Measurements from ENCODE around the gene RNF215. TPM values are rescaled to one million over a fixed set of nuclear protein-coding genes. Genes with fewer than 3 reads are reported as not detected.

RNF215 gene
- total and polyA plus RNA-seq, 2 of the 13 experiments (the other 11 are each of a cell fraction or from before 2014, with no cell fraction given): 5.3 to 6.1 TPM

DNA sequence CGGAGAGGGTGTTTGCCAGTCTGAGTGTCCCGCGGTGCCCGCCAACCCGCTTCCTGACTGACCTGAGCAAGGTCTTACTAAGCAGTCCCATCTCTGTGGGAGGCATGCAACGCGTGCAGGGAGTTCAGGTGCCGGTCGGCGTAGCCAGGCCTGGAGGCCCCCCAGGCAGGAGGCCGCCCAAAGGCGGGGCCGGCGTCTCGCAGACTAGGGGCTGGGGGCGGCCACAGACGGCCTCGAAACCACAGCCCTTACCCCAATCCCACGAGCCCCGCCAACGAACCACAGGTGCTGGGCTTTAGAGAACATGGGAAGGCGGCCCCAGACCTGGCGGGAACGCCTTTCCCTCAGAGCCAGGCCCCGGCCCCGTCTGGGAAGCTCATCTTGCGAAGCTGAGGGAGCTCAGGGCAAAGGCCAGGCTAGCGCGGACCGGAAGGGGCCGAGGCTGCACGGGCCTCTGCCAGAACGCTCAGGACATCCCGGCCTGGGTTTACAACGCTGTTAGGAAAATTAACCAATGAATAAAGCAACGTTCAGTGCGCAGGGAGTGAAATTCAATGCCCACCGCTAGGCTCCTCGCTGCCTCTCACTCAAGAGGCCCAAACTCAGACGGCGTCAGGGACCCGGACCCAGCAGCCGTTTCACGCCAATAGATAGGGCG, 36.2 kb upstream of the RNF215 start (continued):
- TF ChIP-seq, protein P1, sequence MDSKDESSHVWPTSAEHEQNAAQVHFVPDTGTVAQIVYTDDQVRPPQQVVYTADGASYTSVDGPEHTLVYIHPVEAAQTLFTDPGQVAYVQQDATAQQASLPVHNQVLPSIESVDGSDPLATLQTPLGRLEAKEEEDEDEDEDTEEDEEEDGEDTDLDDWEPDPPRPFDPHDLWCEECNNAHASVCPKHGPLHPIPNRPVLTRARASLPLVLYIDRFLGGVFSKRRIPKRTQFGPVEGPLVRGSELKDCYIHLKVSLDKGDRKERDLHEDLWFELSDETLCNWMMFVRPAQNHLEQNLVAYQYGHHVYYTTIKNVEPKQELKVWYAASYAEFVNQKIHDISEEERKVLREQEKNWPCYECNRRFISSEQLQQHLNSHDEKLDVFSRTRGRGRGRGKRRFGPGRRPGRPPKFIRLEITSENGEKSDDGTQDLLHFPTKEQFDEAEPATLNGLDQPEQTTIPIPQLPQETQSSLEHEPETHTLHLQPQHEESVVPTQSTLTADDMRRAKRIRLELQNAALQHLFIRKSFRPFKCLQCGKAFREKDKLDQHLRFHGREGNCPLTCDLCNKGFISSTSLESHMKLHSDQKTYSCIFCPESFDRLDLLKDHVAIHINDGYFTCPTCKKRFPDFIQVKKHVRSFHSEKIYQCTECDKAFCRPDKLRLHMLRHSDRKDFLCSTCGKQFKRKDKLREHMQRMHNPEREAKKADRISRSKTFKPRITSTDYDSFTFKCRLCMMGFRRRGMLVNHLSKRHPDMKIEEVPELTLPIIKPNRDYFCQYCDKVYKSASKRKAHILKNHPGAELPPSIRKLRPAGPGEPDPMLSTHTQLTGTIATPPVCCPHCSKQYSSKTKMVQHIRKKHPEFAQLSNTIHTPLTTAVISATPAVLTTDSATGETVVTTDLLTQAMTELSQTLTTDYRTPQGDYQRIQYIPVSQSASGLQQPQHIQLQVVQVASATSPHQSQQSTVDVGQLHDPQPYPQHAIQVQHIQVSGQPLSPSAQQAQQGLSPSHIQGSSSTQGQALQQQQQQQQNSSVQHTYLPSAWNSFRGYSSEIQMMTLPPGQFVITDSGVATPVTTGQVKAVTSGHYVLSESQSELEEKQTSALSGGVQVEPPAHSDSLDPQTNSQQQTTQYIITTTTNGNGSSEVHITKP (CRISPR knock-in tag; IDR thresholded peaks at IDR 0.05; ENCODE audit: low read depth): no peak
- TF ChIP-seq ZNF619 (CRISPR knock-in tag; IDR thresholded peaks at IDR 0.05) (0 out of 2 replicates have a peak, but pooled peaks have one; percentile 20), ZNF703 (CRISPR knock-in tag; IDR thresholded peaks at IDR 0.05; ENCODE audit: borderline replicate concordance) (no peak), ZNF484 (CRISPR knock-in tag; IDR thresholded peaks at IDR 0.05; ENCODE audit: borderline replicate concordance, low read depth) (no peak), HDAC2 (CRISPR knock-in tag; IDR thresholded peaks at IDR 0.05) (no peak; the same call in 1 of the 2 replicates), SIN3A (IDR thresholded peaks at IDR 0.05; ENCODE audit: borderline replicate concordance, low read depth, low read length) (peak; percentile 30; the same call in 1 of the 2 replicates), ZNF772 (CRISPR knock-in tag; IDR thresholded peaks at IDR 0.05) (peak; percentile 18; the same call in 1 of the 2 replicates), CBX2 (IDR thresholded peaks at IDR 0.05; ENCODE audit: low read depth, low read length) (no peak), CBX2 (CRISPR knock-in tag; IDR thresholded peaks at IDR 0.05; ENCODE audit: low read depth) (0 out of 2 replicates have a peak, but pooled peaks have one; percentile 28), MEIS2 (CRISPR knock-in tag; IDR thresholded peaks at IDR 0.05) (no peak; the same call in 1 of the 2 replicates), SETDB1 (CRISPR knock-in tag; IDR thresholded peaks at IDR 0.05; ENCODE audit: borderline replicate concordance) (no peak), ZBTB20 (CRISPR knock-in tag; IDR thresholded peaks at IDR 0.05; ENCODE audit: borderline replicate concordance, low read depth) (peak; percentile 75; the same call in 1 of the 2 replicates), ZMYM2 (CRISPR knock-in tag; IDR thresholded peaks at IDR 0.05) (peak; percentile 42), ARHGAP35 (CRISPR knock-in tag; IDR thresholded peaks at IDR 0.05; ENCODE audit: borderline replicate concordance) (0 out of 2 replicates have a peak, but pooled peaks have one; percentile 19), ISX (CRISPR knock-in tag; conservative IDR thresholded peaks at IDR 0.05) (0 out of 2 replicates have a peak, but pooled peaks have one; percentile 87)
- TF ChIP-seq, protein P2, sequence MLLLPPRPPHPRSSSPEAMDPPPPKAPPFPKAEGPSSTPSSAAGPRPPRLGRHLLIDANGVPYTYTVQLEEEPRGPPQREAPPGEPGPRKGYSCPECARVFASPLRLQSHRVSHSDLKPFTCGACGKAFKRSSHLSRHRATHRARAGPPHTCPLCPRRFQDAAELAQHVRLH (CRISPR knock-in tag; IDR thresholded peaks at IDR 0.05; ENCODE audit: borderline replicate concordance, low read depth): no peak; the same call in 1 of the 2 replicates
- TF ChIP-seq, protein P3, sequence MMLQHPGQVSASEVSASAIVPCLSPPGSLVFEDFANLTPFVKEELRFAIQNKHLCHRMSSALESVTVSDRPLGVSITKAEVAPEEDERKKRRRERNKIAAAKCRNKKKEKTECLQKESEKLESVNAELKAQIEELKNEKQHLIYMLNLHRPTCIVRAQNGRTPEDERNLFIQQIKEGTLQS (CRISPR knock-in tag; IDR thresholded peaks at IDR 0.05): no peak
- TF ChIP-seq, protein P4, sequence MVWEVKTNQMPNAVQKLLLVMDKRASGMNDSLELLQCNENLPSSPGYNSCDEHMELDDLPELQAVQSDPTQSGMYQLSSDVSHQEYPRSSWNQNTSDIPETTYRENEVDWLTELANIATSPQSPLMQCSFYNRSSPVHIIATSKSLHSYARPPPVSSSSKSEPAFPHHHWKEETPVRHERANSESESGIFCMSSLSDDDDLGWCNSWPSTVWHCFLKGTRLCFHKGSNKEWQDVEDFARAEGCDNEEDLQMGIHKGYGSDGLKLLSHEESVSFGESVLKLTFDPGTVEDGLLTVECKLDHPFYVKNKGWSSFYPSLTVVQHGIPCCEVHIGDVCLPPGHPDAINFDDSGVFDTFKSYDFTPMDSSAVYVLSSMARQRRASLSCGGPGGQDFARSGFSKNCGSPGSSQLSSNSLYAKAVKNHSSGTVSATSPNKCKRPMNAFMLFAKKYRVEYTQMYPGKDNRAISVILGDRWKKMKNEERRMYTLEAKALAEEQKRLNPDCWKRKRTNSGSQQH (CRISPR knock-in tag; IDR thresholded peaks at IDR 0.05; ENCODE audit: low read depth): no peak
- TF ChIP-seq, protein P5, sequence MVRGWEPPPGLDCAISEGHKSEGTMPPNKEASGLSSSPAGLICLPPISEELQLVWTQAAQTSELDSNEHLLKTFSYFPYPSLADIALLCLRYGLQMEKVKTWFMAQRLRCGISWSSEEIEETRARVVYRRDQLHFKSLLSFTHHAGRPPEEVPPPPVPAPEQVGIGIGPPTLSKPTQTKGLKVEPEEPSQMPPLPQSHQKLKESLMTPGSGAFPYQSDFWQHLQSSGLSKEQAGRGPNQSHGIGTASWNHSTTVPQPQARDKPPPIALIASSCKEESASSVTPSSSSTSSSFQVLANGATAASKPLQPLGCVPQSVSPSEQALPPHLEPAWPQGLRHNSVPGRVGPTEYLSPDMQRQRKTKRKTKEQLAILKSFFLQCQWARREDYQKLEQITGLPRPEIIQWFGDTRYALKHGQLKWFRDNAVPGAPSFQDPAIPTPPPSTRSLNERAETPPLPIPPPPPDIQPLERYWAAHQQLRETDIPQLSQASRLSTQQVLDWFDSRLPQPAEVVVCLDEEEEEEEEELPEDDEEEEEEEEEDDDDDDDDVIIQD (CRISPR knock-in tag; IDR thresholded peaks at IDR 0.05; ENCODE audit: low read depth): no peak
